SK-N-SH (cell line): ENCODE measurements around the gene XIAP. TPM values are rescaled to one million over a fixed set of nuclear protein-coding genes. Genes with fewer than 3 reads are reported as not detected.

Experiments
- CTCF ChIA-PET: fragments of 300-600, 350-600 bp; formaldehyde crosslinking; extraction: SDS; loops from one replicate; lab custom pipeline; 2021; lab: Yijun Ruan, JAX
- POLR2A ChIA-PET: fragments of 350-600 bp; sonication (Branson Sonifier 250); formaldehyde crosslinking; extraction: SDS; loops from one replicate; lab custom pipeline; 2020; ENCODE audit warnings: antibody characterized with exemption, inconsistent platforms; lab: Yijun Ruan, JAX
- DNase-seq: peaks from one replicate; pipeline ENCODE4 v3.0.0; 2012
- H2AFZ ChIP-seq: fragments of 200-600 bp; sonication (generic); 2 replicates; pipeline ENCODE4 v1.8.1; 2016; ENCODE audit warnings: antibody characterized with exemption, mild to moderate bottlenecking, low read depth
- H3F3A ChIP-seq: fragments of 200-600 bp; sonication (generic); replicated peaks from 2 replicates; pipeline ENCODE3; 2016; ENCODE audit warnings: antibody characterized with exemption, mild to moderate bottlenecking; ENCODE audit not compliant: insufficient read depth
- H3K27ac ChIP-seq, 2 experiments: fragments of 200-500 bp in 1 of 2; fragments of 200-600 bp in 1 of 2; sonication (Bioruptor generic) in 1 of 2; sonication (generic), shearing (Covaris generic) in 1 of 2; 2 replicates each; pipeline versions ENCODE4 v1.5.1 to v1.6.1; 2014 to 2016; ENCODE audit warnings: low read depth in 2 of 2, inconsistent platforms in 1 of 2, low read length in 1 of 2, mild to moderate bottlenecking in 1 of 2, mixed read lengths in 1 of 2
- H3K27me3 ChIP-seq: fragments of 200-600 bp; sonication (generic), shearing (Covaris generic); 2 replicates; pipeline ENCODE4 v1.6.1; 2016; ENCODE audit warnings: mixed run types; ENCODE audit not compliant: insufficient read depth
- H3K36me3 ChIP-seq, 2 experiments: fragments of 200-500 bp in 1 of 2; fragments of 200-600 bp in 1 of 2; sonication (Bioruptor generic) in 1 of 2; sonication (generic) in 1 of 2; replicated peaks in 1 of 2; 2 replicates each; pipeline versions ENCODE3 to v1.5.1; 2014 to 2016; ENCODE audit warnings: low read length in 1 of 2, mild to moderate bottlenecking in 1 of 2; ENCODE audit not compliant: insufficient read depth in 2 of 2, control insufficient read depth in 1 of 2
- H3K4me1 ChIP-seq, 2 experiments: fragments of 200-500 bp in 1 of 2; fragments of 200-600 bp in 1 of 2; sonication (Bioruptor generic) in 1 of 2; sonication (generic), shearing (Covaris generic) in 1 of 2; 2 replicates each; pipeline versions ENCODE4 v1.5.1 to v1.6.1; 2014 to 2016; ENCODE audit warnings: low read depth in 1 of 2, low read length in 1 of 2, mixed run types in 1 of 2; ENCODE audit not compliant: insufficient read depth in 2 of 2, control insufficient read depth in 1 of 2
- H3K4me2 ChIP-seq: fragments of 200-600 bp; sonication (generic), shearing (Covaris generic); 2 replicates; pipeline ENCODE4 v1.6.1; 2017; ENCODE audit warnings: mixed run types
- H3K4me3 ChIP-seq, 2 experiments: fragments of 200-500 bp in 1 of 2; fragments of 200-600 bp in 1 of 2; sonication (Bioruptor generic) in 1 of 2; sonication (generic), shearing (Covaris generic) in 1 of 2; 2 replicates each; pipeline versions ENCODE4 v1.5.1 to v1.8.1; 2014 to 2016; ENCODE audit warnings: low read depth in 2 of 2, inconsistent platforms in 1 of 2, low read length in 1 of 2, mild to moderate bottlenecking in 1 of 2, mixed read lengths in 1 of 2, moderate library complexity in 1 of 2
- H3K79me2 ChIP-seq: fragments of 200-600 bp; sonication (generic); 2 replicates; pipeline ENCODE4 v1.8.1; 2017; ENCODE audit warnings: mild to moderate bottlenecking; ENCODE audit not compliant: insufficient read depth
- H3K9ac ChIP-seq: fragments of 200-600 bp; sonication (generic); 2 replicates; pipeline ENCODE4 v1.6.1; 2017; ENCODE audit warnings: mixed run types
- H3K9me2 ChIP-seq: fragments of 200-600 bp; sonication (generic); 2 replicates; pipeline ENCODE4 v1.6.1; 2017; ENCODE audit warnings: mixed run types
- H3K9me3 ChIP-seq: fragments of 200-600 bp; sonication (generic); 2 replicates; pipeline ENCODE4 v1.6.1; 2017; ENCODE audit warnings: mixed run types, mild to moderate bottlenecking, moderate library complexity
- H4K20me1 ChIP-seq: fragments of 200-600 bp; sonication (generic); 2 replicates; pipeline ENCODE4 v1.6.1; 2017; ENCODE audit warnings: mild to moderate bottlenecking, mixed run types; ENCODE audit not compliant: insufficient read depth
- CHD2 ChIP-seq: fragments of 150-350 bp; IDR thresholded peaks from 2 replicates; pipeline ENCODE4 v1.6.1; 2018; ENCODE audit warnings: low read length; ENCODE audit not compliant: partially characterized antibody
- EZH2phosphoT487 ChIP-seq: fragments of 200-600 bp; sonication (generic); IDR thresholded peaks from 2 replicates; pipeline ENCODE4 v1.6.1; 2017; ENCODE audit warnings: low read depth, mixed run types, mild to moderate bottlenecking, antibody characterized with exemption, moderate library complexity, borderline replicate concordance
- GABPA ChIP-seq: IDR thresholded peaks from 2 replicates; pipeline ENCODE4 v1.4.0; 2012; ENCODE audit warnings: low read depth, mild to moderate bottlenecking
- GATA2 ChIP-seq: sonication (generic); formaldehyde crosslinking; IDR thresholded peaks from 2 replicates; pipeline ENCODE4 v1.5.0; 2020; ENCODE audit warnings: mild to moderate bottlenecking, missing genetic modification reagents
- MAX ChIP-seq: IDR thresholded peaks from 2 replicates; pipeline ENCODE4 v1.4.0; 2012; ENCODE audit warnings: low read depth
- MXI1 ChIP-seq: IDR thresholded peaks from 2 replicates; pipeline ENCODE4 v1.6.1; 2012; ENCODE audit warnings: mild to moderate bottlenecking, low read depth, low read length, improper control_type of control experiment
- NFIC ChIP-seq: IDR thresholded peaks from 2 replicates; pipeline ENCODE4 v1.4.0; 2012; ENCODE audit warnings: borderline replicate concordance
- NRF1 ChIP-seq: IDR thresholded peaks from 2 replicates; pipeline ENCODE4 v1.6.1; 2012; ENCODE audit warnings: low read depth, mild to moderate bottlenecking, low read length
- POLR2AphosphoS5 ChIP-seq: IDR thresholded peaks from 2 replicates; pipeline ENCODE4 v1.6.1; 2012; ENCODE audit warnings: low read depth, low read length
- RCOR1 ChIP-seq: fragments of 150-350 bp; IDR thresholded peaks from 2 replicates; pipeline ENCODE4 v1.6.1; 2017; ENCODE audit warnings: antibody characterized with exemption, low read length
- RFX5 ChIP-seq: IDR thresholded peaks from 2 replicates; pipeline ENCODE4 v1.6.1; 2012; ENCODE audit warnings: mild to moderate bottlenecking, improper control_type of control experiment, low read length
- RXRA ChIP-seq: IDR thresholded peaks from 2 replicates; pipeline ENCODE4 v1.4.0; 2012; ENCODE audit warnings: low read depth, mild to moderate bottlenecking, borderline replicate concordance
- SIN3A ChIP-seq: IDR thresholded peaks from 2 replicates; pipeline ENCODE4 v1.6.1; 2012; ENCODE audit warnings: low read depth, mild to moderate bottlenecking, low read length, moderate library complexity, borderline replicate concordance
- SMC3 ChIP-seq: IDR thresholded peaks from 2 replicates; pipeline ENCODE4 v1.6.1; 2012; ENCODE audit warnings: low read depth, low read length, improper control_type of control experiment
- TEAD4 ChIP-seq: IDR thresholded peaks from 2 replicates; pipeline ENCODE4 v1.4.0; 2012; ENCODE audit warnings: mild to moderate bottlenecking, borderline replicate concordance; ENCODE audit not compliant: insufficient read depth
- YY1 ChIP-seq: IDR thresholded peaks from 2 replicates; pipeline ENCODE4 v1.4.0; 2012; ENCODE audit warnings: low read depth, mild to moderate bottlenecking
- WGBS: methylation state at CpG from one replicate; pipeline ENCODE4 v1.1.6; 2017; ENCODE audit warnings: low lambda C conversion rate; 5-methylcytosine and 5-hydroxymethylcytosine counted together
- polyA plus RNA-seq, 3 experiments: library from polyadenylated mRNA; depleted of rRNA; stranded (reverse); fragments of >200 nt; gene quantifications; 2 replicates each; pipeline ENCODE4 v1.2.3, GENCODE V29; 2012
- TF ChIP-seq, protein P1 (sequence below): fragments of 150-350 bp; IDR thresholded peaks from 2 replicates; pipeline ENCODE4 v1.6.1; 2017; ENCODE audit warnings: antibody characterized with exemption, low read length, low read depth, borderline replicate concordance
- TF ChIP-seq, protein P2 (sequence below): fragments of 150-350 bp; IDR thresholded peaks from 2 replicates; pipeline ENCODE4 v1.6.1; 2016; ENCODE audit warnings: mild to moderate bottlenecking, low read depth, low read length
- TF ChIP-seq, protein P3 (sequence below): IDR thresholded peaks from 2 replicates; pipeline ENCODE4 v1.4.0; 2012; ENCODE audit warnings: low read depth, borderline replicate concordance
- TF ChIP-seq, protein P4 (sequence below): IDR thresholded peaks from 2 replicates; pipeline ENCODE4 v1.6.1; 2012; ENCODE audit warnings: mild to moderate bottlenecking, low read depth, low read length, moderate library complexity

The XIAP gene
- polyA plus RNA-seq, 1 of the 3 experiments (the other 2 are of a cell fraction), result 9.1 TPM

DNA sequence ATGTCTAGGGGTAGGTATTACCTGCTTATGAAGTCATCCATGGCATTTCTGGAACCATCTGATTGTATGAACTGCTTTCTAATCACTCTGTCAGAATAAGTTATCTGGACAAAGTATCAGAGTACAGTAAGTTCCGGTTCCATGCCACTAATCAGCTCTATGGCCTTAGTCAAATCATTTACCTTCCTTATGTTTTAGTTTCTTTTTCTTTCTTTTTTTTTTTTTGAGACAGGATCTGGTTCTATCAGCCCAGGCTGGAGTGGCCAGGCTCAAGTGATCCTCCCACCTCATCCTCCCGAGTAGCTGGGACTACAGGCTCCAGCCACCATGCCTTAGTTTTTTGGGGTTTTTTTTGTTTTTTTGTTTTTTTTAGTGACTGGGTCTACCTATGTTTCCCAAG is 11.5 kb downstream of the XIAP start:
- CTCF ChIA-PET, result interaction anchor here (0.7 to 1.4 kb wide), 2 partner anchors 14 to 75 kb away, joined by 3 read pairs; no protein-coding TSS in a partner anchor
- Histone ChIP-seq H3K9me3 (no peaks in the 10 kb centered on the region), H3K36me3 (peaks cover 0 to 5% of the 10 kb centered on the region in 2 experiments), H3K4me2 (no peak overlapping the region), H3K79me2 (peaks cover 91% of the 10 kb centered on the region), H3K9ac (no peak overlapping the region), H3F3A (no peaks in the 10 kb centered on the region), H3K27me3 (no peaks in the 10 kb centered on the region), H3K4me1 (0 out of 4 replicates have a peak, but pooled peaks cover 0 to 3% of the 10 kb centered on the region in 2 experiments), H3K9me2 (no peaks in the 10 kb centered on the region), H3K27ac (no peak overlapping the region), H3K4me3 (no peak overlapping the region), H4K20me1 (peaks cover 59% of the 10 kb centered on the region), H2AFZ (no peak overlapping the region)
- no peak for TF ChIP-seq RFX5
- TF ChIP-seq YY1, result no peak
- TF ChIP-seq GABPA, result no peak
- no peak for TF ChIP-seq RCOR1
- TF ChIP-seq, protein P1, sequence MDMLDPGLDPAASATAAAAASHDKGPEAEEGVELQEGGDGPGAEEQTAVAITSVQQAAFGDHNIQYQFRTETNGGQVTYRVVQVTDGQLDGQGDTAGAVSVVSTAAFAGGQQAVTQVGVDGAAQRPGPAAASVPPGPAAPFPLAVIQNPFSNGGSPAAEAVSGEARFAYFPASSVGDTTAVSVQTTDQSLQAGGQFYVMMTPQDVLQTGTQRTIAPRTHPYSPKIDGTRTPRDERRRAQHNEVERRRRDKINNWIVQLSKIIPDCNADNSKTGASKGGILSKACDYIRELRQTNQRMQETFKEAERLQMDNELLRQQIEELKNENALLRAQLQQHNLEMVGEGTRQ, result no peak
- TF ChIP-seq MAX, result no peak
- TF ChIP-seq, protein P2, sequence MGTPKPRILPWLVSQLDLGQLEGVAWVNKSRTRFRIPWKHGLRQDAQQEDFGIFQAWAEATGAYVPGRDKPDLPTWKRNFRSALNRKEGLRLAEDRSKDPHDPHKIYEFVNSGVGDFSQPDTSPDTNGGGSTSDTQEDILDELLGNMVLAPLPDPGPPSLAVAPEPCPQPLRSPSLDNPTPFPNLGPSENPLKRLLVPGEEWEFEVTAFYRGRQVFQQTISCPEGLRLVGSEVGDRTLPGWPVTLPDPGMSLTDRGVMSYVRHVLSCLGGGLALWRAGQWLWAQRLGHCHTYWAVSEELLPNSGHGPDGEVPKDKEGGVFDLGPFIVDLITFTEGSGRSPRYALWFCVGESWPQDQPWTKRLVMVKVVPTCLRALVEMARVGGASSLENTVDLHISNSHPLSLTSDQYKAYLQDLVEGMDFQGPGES, result no peak
- no peak for DNase-seq
- WGBS, result 45% methylated on average over 2 of the region's 2 CpGs
- POLR2A ChIA-PET, result no interaction called here

DNA sequence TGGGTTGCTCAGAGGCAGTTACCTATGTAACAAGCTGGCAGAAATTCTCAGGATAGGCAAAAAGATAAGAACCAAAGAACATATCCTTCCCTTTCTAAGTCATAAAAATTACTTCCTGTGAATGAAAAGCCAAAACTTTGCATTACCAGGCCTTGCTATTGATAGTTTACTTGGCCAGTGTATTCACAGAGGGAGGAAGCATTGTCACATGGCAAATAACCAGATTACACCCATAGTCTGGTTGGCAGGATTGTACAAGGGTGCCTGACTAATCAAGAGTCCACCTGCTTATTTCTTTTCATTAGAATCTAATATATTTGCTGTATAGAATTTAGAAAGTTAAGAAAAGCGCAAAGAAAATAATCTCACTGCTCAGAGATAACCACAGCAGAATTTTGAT is 14.1 kb downstream of the XIAP start:
- ChIA-PET CTCF (no interaction called here), POLR2A (no interaction called here)
- no peaks in the 10 kb centered on the region for H3K9me2 ChIP-seq
- H3K27me3 ChIP-seq, result no peaks in the 10 kb centered on the region
- no peak overlapping the region for H3K4me3 ChIP-seq
- H3K4me2 ChIP-seq, result no peak overlapping the region
- no peaks in the 10 kb centered on the region for H3F3A ChIP-seq
- 60% methylated on average over 1 of the region's 1 CpG for WGBS
- no peak for DNase-seq
- H3K36me3 ChIP-seq, result peaks cover 0 to 5% of the 10 kb centered on the region in 2 experiments
- H3K4me1 ChIP-seq, result peaks cover 3 to 11% of the 10 kb centered on the region in 2 experiments; a peak in 2 of 4 replicates
- no peak overlapping the region for H2AFZ ChIP-seq
- H3K79me2 ChIP-seq, result peaks cover 80% of the 10 kb centered on the region
- H4K20me1 ChIP-seq, result peaks cover 49% of the 10 kb centered on the region
- no peaks in the 10 kb centered on the region for H3K9me3 ChIP-seq
- no peak overlapping the region for H3K27ac ChIP-seq
- H3K9ac ChIP-seq, result no peak overlapping the region
- TF ChIP-seq POLR2AphosphoS5, result no peak
- TF ChIP-seq, protein P3, sequence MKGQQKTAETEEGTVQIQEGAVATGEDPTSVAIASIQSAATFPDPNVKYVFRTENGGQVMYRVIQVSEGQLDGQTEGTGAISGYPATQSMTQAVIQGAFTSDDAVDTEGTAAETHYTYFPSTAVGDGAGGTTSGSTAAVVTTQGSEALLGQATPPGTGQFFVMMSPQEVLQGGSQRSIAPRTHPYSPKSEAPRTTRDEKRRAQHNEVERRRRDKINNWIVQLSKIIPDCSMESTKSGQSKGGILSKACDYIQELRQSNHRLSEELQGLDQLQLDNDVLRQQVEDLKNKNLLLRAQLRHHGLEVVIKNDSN, result no peak
- TF ChIP-seq, protein P4, sequence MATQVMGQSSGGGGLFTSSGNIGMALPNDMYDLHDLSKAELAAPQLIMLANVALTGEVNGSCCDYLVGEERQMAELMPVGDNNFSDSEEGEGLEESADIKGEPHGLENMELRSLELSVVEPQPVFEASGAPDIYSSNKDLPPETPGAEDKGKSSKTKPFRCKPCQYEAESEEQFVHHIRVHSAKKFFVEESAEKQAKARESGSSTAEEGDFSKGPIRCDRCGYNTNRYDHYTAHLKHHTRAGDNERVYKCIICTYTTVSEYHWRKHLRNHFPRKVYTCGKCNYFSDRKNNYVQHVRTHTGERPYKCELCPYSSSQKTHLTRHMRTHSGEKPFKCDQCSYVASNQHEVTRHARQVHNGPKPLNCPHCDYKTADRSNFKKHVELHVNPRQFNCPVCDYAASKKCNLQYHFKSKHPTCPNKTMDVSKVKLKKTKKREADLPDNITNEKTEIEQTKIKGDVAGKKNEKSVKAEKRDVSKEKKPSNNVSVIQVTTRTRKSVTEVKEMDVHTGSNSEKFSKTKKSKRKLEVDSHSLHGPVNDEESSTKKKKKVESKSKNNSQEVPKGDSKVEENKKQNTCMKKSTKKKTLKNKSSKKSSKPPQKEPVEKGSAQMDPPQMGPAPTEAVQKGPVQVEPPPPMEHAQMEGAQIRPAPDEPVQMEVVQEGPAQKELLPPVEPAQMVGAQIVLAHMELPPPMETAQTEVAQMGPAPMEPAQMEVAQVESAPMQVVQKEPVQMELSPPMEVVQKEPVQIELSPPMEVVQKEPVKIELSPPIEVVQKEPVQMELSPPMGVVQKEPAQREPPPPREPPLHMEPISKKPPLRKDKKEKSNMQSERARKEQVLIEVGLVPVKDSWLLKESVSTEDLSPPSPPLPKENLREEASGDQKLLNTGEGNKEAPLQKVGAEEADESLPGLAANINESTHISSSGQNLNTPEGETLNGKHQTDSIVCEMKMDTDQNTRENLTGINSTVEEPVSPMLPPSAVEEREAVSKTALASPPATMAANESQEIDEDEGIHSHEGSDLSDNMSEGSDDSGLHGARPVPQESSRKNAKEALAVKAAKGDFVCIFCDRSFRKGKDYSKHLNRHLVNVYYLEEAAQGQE, result no peak
- no peak for TF ChIP-seq NRF1
- TF ChIP-seq RXRA, result no peak
- no peak for TF ChIP-seq MXI1
- TF ChIP-seq CHD2, result no peak
- TF ChIP-seq RFX5, result no peak
- no peak for TF ChIP-seq NFIC
- TF ChIP-seq, protein P2, result no peak
- TF ChIP-seq YY1, result no peak
- TF ChIP-seq SMC3, result no peak
- TF ChIP-seq GATA2 (CRISPR knock-in tag), result no peak
- TF ChIP-seq TEAD4, result no peak
- no peak for TF ChIP-seq SIN3A
- no peak for TF ChIP-seq EZH2phosphoT487
- no peak for TF ChIP-seq RCOR1
